NT2/D1 (cell line): Measurements from ENCODE around the gene CD99L2.

Source experiments
- YY1 ChIP-seq: IDR thresholded peaks from 2 replicates; pipeline ENCODE4 v1.6.1; 2011; ENCODE audit not compliant: insufficient read length, insufficient read depth
- ZNF274 ChIP-seq: IDR thresholded peaks from 2 replicates; pipeline ENCODE4 v1.6.1; 2011; ENCODE audit warnings: mild to moderate bottlenecking, low read depth, low read length

DNA sequence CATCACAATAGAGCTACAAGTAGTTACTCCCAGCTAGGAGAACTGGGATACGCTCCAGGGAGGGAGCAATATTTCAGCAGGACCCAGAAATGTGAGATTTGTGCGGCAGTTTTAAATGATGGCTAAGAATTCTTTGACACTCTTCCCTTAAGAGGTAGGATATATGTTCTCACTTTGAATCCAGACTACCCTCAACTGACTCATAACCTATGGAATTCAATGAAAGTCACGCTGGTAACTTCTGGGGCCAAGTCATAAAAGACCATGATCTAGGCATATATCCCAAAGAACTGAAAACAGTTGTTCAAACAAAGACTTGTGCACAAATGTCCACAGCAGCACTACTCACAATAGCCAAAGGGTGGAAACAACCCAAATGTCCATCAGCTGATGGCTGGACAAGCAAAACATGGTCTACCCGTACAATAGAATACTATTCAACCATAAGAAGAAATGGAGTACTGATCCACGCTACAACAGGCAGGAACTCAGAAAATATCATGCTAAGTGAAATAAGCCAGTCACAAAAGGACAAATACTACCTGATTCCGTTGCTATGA, 10.5 kb downstream of the CD99L2 start:
- no peak for TF ChIP-seq ZNF274
- TF ChIP-seq YY1, result no peak
